Measurements from ENCODE around the gene CHCHD4.

Gene CHCHD4

DNA sequence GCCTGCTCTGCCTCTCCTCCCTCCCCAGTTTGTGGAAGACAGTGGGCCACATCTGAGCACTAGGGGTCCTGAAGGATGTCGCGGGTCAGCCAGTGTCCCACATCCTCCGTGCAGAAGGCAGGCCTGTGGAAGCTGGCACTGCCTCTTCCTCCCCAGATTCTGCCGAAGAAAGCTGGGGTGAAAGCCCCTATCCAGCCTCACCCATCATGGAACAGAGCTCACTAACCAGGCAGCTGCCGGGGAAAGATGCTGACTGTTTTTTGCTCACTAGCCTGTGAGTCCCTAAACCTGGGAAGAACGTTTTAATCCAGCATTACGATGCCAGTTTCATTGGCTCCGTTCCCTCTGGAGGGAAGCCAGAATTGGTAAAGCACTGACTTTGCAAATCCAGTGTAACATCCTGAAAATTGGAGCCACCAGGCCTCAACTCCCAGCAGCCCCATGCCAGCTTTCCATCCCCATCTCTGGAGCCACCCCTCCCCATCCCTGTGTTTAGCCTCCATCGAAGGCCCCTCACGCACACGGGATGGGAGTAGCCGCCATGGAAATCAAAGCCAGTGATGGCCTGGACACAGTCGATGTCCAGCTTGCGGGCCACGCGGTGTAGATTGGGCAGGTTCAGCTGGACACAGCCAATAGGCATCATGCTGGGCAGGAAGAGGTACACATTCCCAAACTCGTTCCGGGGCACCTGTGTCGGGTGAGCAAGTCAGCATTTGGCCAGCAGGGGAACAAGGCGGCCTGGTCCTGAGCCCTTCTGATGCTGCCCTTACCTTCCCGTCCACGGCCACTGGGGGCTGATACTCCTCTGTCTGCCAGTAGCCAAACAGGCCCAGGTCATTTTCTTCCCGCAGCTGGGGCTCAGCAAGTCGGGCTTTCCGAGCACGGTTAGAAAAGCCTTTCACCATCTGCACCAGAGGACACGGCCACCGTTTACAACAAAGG, 23.6 kb upstream of the CHCHD4 start:
- DNase-seq = no peak

DNA sequence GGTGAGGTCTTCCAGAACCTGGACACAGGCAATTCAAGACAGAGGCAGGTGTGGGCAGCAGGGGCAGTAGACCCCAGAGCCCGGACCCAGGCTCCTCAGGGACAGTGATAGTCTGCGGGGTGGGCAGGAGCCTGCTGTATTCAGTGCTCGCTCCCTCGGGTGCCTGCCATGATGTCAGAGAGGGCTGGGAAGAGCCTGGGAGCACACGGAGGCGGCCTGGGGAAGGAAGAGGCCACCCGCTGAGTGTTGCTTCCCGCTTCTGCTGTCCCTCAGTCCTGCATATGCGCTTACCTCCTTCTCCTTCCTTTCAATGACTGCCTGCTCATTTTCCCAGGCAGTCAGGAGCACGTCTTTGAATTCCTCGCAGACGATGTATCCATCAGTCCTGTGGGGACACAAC, 22.9 kb upstream of the CHCHD4 start:
- DNase-seq = no peak

DNA sequence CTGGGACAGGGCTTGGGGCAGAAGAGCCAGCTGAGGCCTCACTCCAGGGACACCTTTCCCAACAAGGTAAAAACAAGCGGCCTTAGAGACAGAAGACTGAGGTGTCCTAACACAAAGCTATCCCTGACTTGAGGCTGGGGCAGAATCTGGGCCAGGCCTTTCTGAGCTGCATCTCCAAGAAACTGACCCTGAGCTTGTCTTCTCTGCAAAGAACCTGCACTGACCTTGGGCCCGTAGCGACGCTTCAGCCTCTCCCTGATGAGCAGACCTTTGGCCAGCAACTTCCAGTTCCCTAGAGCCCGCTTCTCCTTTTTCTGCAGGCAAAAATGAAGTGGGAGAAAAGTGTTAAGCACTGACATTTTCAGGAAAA, 22.4 kb upstream of the CHCHD4 start:
- no peak for DNase-seq

DNA sequence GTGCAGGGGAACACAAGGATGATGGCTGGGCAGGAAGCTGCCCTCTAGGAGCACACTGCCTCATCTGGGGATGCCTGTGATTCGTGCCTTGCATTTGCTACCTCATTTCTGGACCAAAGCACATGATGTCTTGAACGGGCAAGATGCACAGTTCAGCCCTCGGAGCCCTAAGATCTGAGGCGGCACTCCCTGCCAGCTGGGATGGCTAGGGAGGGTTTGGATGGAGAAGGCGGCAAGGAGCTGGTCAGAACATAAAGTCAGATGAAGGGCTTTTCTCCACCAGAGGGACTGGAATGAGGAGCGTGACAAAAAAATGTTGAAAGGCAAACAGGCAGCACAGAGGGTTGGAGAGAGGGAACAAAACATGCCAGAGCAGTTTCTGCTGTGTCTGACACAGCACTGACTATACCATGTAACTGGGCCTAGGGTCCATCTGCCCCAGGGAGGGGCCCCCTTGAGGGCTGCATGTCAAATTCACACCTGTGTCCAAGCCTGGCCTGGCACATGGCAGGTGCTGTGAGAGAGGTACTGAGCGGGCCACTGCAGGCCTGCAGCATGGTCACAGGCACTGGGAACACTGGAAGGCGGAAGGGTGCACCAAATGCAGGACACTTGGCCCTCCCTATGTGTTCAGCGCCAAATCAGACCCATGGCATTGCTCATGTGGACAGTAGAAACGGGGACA, 21.9 kb upstream of the CHCHD4 start:
- no peak for DNase-seq

DNA sequence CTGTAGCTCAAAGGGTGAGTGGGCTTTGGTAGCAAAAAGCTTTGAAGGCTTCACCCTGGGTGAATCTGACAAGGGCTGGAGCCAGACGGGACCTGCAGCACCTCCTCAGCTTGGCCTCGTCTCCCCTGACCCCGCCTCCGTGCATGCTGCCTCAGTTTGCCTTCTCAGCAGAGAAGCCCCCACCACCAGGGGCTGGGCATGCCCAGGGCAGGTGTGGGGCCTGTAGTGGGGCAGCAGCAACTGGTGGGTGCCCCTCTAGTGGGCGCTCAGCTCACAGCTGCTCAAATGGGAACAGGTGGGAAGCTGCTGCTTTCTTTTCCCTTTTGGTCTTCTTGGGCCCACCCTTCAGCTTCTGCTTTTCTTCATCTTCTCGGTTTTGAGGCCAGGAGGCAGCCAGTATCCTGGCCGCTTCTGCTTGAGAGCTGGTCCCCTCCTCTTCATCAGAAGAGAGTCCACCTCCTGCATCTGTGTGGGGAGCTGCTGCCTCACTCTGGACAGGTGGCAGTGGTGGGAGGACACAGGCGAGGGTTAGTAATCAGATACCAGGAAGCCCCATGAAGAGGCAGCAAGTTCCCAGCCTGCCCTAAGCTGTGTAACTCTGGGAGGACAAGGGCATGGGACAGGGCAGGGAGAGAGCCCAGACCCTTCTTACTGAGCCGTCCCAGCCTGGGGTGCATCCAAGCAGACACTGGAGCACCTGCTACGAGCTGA, 21.2 kb upstream of the CHCHD4 start:
- no peak for DNase-seq

DNA sequence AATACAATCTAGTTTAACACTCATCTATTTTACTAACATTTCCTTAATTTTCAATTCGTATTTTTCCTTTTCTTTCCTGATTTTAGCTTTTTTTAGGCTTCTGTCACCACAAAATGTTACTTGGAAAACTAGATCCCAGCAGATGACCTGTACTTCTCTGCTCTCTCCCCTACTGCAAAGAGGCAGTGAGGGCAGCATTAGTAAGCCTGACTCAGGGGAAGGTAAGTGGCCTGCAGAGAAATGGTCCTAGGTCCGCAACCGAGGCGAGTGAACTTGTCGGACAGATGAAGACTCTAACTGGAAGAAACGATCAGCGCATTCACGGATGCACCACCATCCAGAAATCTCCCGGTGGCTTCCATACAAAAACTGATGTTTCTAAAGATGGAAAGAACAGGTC, 20.6 kb upstream of the CHCHD4 start:
- no peak for DNase-seq

DNA sequence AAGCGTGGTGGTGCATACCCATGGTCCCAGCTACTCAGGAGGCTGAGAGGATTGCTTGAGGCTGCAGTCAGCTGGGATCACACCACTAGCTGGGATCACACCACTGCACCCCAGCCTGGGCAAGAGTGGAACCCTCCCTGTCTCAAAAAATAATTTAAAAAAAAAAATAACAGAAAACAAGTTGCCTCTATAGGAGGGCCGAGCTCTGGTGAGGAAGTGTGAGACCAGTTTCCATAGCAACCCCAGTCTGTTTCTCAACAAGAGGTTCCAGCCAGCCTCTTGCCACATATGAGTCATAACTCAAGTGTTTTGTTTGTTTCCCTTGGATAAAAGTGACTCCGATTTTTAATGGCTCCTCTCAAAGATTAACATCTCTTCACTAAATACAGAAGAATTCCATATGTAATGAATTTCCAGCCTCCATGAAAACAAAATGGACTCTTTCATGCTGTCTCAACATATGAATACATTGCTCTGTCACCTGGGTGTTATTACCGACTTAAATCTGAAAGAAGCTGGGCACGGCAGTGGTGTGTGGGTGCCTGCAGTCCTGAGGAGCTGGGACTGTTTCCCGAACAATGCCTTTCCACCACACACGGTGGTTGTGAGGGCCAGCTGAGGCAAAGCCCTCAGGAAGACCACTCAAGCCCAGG, 19.9 kb upstream of the CHCHD4 start:
- peak; percentile 90 to 93 for DNase-seq

DNA sequence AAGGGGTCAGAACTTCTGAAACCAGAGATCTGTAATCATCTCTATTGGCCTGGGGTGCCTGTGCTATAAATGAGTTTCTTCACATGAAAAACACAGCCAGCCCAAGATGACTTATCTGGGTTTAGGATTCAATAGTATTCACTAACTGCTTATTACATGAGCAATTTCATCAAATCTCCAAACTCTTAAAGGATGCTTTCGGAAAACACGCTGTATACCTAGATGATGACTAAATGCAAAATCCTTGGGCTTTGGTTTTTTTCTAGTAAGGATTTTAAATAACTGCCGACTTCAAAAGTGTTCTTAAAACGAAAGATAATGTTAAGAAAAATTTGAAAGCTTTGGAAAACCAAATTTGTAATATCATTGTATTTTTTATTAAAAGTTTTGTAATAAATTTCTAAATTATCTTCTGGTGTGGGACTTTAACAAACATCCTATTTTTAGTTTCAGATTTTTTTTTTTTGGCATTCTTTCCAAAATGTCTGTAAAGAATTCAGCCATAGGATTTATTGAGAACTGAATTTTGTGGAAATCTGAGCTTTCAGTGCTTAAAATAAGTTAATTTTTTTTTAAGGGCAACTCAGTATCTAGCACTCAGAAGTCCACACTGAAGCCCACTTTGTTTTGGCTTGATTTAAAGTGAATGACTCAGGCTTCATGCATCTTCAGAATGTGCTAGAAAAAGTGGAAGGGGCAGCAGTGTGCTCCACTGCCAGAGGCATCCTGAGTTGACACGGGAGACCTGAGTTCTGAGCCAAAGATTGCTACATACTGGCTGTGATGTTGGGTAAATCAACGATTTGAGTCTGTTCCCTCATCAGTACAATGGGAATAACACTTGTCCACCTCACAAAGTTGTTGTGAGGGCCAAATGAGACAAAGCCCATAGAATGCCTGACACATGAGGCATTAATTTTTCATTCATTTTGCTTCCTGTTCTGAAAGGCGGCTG, 18.9 kb upstream of the CHCHD4 start:
- no peak for DNase-seq

DNA sequence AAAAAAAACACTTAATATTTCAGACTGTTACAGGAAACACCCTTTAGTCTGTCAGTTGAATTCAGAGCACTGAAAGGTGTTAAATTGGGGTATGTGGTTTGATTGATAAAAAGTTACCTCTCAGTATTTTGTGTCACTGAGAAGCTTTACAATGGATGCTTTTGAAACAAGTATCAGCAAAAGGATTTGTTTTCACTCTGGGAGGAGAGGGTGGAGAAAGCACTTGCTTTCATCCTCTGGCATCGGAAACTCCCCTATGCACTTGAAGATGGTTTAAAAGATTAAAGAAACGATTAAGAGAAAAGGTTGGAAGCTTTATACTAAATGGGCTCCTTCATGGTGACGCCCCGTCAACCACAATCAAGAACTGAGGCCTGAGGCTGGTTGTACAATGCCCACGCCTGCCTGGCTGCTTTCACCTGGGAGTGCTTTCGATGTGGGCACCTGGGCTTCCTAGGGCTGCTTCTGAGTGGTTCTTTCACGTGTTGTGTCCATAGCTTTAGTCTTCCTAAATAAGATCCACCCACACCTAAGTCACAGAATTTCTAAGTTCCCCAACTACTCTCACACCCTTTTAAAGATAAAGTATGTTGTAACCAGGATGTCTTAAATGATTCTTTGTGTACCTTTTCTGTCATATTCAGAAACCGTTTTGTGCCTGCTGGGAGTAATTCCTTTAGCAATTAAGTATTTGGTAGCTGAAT, 18.0 kb upstream of the CHCHD4 start:
- DNase-seq = peak; percentile 80 to 89

DNA sequence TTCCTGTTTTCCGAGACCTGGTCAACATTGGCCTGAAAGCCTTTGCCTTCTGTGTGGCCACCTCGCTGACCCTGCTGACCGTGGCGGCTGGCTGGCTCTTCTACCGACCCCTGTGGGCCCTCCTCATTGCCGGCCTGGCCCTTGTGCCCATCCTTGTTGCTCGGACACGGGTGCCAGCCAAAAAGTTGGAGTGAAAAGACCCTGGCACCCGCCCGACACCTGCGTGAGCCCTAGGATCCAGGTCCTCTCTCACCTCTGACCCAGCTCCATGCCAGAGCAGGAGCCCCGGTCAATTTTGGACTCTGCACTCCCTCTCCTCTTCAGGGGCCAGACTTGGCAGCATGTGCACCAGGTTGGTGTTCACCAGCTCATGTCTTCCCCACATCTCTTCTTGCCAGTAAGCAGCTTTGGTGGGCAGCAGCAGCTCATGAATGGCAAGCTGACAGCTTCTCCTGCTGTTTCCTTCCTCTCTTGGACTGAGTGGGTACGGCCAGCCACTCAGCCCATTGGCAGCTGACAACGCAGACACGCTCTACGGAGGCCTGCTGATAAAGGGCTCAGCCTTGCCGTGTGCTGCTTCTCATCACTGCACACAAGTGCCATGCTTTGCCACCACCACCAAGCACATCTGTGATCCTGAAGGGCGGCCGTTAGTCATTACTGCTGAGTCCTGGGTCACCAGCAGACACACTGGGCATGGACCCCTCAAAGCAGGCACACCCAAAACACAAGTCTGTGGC, 17.1 kb upstream of the CHCHD4 start:
- DNase-seq = no peak

DNA sequence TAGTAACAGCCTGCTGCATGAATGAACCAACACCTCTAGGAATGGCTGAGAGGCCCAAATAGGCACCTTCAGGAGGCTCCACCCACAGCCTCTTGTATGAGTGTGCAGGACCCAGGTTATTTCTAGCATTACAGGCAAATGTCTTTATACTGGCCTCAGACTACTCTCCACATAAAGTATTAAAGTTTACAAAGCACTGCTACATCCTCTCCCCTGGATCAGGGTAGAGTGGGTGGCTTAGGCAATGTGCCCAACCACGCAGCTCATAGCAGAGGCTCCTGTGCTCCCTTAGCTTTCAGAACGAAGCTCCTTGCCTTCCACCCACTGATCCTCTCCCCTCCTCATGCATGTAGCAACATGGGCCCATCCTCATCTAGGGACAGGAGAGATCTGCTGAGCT, 16.5 kb upstream of the CHCHD4 start:
- DNase-seq = no peak

DNA sequence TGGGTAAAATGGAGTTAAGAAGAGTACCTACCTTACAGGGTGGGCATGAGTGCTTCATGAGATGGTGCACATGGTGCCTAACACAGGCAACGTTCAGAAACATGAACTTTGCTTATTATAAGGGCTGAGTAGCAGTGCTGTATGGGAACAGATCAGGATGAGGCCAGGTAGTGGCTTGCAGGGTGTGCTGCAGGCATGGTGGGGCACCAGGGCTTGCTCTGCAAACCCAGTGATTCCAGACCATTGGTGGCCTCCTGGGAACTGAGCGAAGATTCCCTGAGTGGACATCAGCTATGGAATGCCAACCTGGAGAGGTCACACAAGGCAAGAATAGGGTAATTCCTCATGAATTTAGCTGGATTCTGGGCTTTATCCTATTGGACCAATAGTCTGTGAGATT, 16.0 kb upstream of the CHCHD4 start:
- no peak for DNase-seq

DNA sequence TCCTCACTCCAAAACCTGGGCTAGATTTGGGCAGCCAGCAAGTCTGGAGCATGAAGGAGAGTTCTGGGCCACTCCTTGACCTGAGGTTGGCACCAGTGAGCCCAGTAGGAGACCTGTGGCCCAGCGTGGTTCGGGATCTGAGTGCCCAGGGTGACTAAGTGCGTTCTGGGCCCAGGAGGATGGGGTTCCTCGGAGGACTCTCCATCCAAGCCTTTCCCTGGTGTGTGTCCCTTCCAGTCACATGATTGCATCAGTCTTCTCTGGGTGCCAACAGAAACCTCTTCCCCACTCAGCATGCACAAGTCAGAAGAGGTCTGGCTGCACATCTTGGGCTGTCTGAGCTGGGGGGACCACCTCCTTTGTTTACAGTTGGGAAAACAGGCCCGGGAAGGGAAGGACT, 15.1 kb upstream of the CHCHD4 start:
- no peak for DNase-seq

DNA sequence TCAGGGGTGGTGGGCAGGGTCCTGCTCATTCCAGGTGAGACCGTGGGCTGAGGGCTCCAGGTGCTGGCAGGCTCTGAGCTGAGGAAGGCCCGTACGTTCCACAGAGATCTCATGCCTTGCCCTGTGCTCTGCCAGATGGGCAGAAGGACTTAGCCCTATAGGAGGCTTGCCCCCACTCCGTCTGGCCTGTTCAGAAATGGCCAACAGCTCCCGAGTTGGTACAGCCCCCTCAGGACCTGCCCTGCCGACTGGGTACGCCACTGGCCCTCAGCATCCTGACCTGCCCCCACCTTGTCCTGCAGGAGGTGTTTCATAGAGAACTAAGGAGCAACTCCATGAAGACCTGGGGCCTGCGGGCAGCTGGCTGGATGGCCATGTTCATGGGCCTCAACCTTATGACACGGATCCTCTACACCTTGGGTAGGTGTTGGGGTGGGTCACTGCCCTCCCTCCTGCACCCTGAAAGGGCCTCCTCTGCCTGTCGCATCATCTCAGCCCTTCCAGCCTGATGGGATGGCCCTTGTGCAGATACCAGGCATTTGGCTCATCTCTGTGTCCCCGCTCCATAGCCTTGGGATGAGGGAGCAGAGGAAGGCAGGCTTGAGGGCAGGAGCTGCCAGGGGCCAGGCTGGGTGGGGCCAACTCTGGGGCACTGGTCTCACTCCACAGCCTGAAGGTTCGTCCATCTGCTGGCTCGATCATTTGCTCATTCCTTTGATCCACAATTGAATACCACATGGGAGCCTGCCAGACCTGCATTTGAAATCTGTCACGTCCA, 14.4 kb upstream of the CHCHD4 start:
- DNase-seq = no peak

DNA sequence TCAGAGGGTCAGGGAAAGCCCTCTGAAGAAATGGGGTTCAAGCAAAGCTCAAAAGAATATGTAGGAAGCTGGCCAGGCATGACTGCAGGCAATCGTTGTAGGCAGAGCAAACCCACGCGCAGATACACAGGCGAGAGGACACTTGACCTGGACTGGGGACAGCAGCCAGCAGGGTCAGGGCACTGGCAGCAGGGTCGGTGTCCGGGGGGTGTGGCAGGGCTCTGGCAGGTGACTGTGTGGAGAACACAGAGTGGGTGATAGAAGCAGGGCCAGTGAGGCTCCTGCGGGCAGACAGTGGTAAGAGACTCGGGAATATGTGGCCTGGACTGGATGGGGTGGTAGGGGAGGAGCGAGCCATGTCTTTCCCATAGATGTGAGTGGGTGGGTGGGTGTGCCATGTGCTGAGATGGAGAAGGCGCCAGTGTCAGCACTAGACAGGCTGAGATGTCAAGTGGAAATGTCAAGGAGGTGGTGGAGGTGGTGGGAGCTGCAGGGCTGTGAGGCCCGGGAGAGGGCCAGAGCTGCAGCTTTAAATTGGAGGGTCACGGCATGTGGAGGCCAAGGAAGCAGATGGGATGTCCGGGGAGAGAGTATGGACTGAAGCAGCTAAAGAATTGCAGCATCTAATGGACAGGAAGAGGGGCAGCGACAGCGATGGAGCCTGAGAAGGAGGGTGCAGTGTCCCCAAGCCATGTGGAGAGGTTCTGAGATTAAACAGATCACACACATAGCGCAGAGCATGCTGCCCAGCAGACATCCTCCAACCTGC, 13.6 kb upstream of the CHCHD4 start:
- DNase-seq = no peak

DNA sequence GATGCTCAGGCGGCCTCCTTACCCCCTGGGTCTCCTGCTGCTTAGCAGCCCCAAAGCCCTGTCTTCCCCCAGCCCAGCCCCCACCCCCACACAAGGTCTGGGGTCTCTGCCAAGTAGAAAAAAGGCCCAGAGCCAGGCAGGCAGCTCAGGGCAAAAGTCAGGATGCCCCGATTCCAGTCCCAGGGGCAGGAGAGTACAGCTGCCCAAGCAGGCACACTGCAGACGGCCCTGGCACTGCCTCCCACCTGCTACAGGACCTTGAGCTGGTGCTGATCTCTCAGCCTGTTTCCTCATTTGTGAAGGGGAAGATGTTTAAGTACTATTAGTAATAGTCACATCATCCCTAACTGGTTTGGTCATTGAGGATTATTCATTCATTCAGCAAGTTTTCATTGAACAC, 12.8 kb upstream of the CHCHD4 start:
- DNase-seq = no peak

DNA sequence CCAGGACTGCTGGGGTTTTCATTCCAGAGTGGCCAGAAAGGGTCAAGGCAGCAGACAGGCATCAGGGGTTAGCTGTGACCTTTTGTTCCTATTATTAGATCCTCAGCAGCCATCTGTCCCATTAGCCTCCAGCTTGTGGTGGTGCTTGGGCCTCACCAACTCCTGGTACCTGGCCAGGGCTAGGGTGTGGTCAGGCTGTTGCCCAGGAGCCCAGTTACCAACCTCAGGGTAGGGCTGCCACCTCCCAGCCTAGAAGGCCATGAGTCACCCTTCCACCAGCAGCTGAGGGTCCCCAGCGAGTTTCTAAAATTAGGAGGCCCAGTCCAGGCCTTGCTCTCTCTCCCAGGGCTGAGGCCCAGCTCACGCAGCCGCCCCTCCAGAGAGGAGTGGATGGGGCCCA, 12.3 kb upstream of the CHCHD4 start:
- DNase-seq = no peak

DNA sequence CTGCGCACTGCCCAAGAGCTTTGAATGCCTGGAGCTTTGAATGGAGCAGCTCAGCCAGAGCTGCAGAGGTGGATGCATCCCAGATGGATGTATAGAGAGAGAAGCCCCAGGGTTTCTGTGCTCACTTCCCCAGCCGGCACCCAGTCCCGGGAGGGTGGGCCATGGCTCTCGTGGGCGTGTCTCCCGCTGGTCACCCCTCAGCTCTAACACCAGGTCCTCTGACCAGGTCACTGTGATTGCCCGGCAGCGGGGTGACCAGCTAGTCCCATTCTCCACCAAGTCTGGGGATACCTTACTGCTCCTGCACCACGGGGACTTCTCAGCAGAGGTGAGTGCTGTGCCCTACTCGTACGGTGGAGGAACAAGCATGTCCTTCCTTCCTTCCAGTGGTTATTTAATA, 10.9 kb upstream of the CHCHD4 start:
- DNase-seq = no peak

DNA sequence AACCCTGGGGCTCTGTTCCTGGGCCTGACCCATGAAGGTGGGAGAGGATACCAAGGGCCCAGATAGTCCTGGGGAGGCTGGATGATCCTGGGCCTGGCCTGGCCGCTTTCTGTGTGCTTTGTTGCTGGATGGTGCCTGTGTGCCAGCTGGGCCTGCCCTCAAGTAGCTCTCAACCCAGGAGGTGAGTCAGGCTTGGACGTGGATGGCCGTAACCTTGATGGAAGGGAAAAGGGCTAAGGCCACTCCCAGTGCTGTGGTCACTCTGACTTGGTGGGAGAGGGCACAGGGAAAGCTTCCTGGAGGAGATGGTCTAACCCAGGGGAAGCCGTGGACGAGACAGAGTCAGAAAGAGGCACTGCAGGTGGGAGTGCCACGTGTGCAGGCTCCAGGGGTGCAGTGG, 9.6 kb upstream of the CHCHD4 start:
- no peak for DNase-seq
